ENCODE measurements around the gene KRT86. TPM values are rescaled to one million over a fixed set of nuclear protein-coding genes. Genes with fewer than 3 reads are reported as not detected.
A peak's percentile ranks its signal among the peaks of the same experiment; 100 is the strongest.

The KRT86 gene
- total RNA-seq: not detected

GRCh38 chr12:52274521-52275120 lies at the start of gene KRT86:
KRT86 (plus strand) TSS chr12:52274645; CDS start chr12:52301917, 27,272 bp downstream.
- no peaks in the 10 kb centered on the region for H3K36me3 Mint-ChIP-seq (ENCODE audit: low read depth)
- ChIA-PET POLR2A (no interaction called here), CTCF (interaction anchor here (1.2 kb wide), 1 partner anchor 53 kb away, joined by 4 read pairs; no protein-coding TSS in a partner anchor)
- H3K9me3 Mint-ChIP-seq: no peaks in the 10 kb centered on the region
- H3K27me3 Mint-ChIP-seq: peaks cover 54% of the 10 kb centered on the region
- no peak for DNase-seq
- H3K27ac Mint-ChIP-seq: no peak within 1 kb of the TSS
- H3K4me1 Mint-ChIP-seq: peaks cover 11% of the 10 kb centered on the region
- no peak within 1 kb of the TSS for H3K4me3 Mint-ChIP-seq

- Mint-ChIP-seq H3K4me1 (peaks cover 7% of the 10 kb centered on the region), H3K27me3 (peaks cover 68% of the 10 kb centered on the region), H3K27ac (no peak overlapping the region), H3K36me3 (ENCODE audit: low read depth) (no peaks in the 10 kb centered on the region), H3K9me3 (no peaks in the 10 kb centered on the region), H3K4me3 (no peak overlapping the region)
- CTCF ChIA-PET: interaction anchor here (0.6 to 1.5 kb wide), 4 partner anchors 13 to 394 kb away, joined by 3 to 4 read pairs (median 3); no protein-coding TSS in a partner anchor
- POLR2A ChIA-PET: no interaction called here
- DNase-seq: no peak
Observed at GRCh38 chr12:52225752-52226151, 48.7 kb upstream of the KRT86 start.

GRCh38 chr12:52226446-52226845 lies 48.0 kb upstream of the KRT86 start:
- POLR2A ChIA-PET: no interaction called here
- DNase-seq: no peak
- Mint-ChIP-seq H3K27ac (no peak overlapping the region), H3K9me3 (no peaks in the 10 kb centered on the region), H3K4me1 (peaks cover 7% of the 10 kb centered on the region), H3K36me3 (ENCODE audit: low read depth) (no peaks in the 10 kb centered on the region), H3K27me3 (peaks cover 71% of the 10 kb centered on the region), H3K4me3 (no peak overlapping the region)
- CTCF ChIA-PET: interaction anchor here (1.5 kb wide), 1 partner anchor 17 kb away, joined by 3 read pairs; no protein-coding TSS in a partner anchor

DNA sequence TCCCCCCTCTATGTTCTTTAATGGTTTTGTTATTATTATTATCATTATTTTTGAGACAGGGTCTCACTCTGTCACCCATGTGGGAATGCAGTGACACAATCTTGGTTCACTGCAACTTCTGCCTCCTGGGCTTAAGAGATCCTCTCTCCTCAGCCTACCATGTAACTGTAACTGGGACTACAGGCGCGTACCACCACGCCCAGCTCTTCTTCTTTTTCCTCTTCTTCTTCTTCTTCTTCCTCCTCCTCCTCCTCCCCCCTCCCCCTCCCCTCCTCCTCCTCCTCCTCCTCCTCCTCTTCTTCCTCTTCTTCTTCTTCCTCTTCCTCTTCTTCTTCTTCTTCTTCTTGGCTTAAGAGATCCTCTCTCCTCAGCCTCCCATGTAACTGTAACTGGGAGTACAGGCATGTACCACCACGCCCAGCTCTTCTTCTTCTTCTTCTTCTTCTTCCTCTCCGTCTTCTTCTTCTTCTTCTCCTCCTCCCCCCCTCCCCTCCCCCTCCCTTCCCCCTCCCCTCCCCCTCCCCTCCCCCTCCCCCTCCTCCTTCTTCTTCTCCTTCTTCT lies 46.8 kb upstream of the KRT86 start:
- H3K36me3 Mint-ChIP-seq (ENCODE audit: low read depth): no peaks in the 10 kb centered on the region
- peaks cover 77% of the 10 kb centered on the region for H3K27me3 Mint-ChIP-seq
- no peaks in the 10 kb centered on the region for H3K4me1 Mint-ChIP-seq
- DNase-seq: no peak
- CTCF ChIA-PET: interaction anchor here (1.2 kb wide), 1 partner anchor 52 kb away, joined by 4 read pairs; no protein-coding TSS in a partner anchor
- H3K9me3 Mint-ChIP-seq: no peaks in the 10 kb centered on the region
- no peak overlapping the region for H3K27ac Mint-ChIP-seq
- no peak overlapping the region for H3K4me3 Mint-ChIP-seq
- POLR2A ChIA-PET: no interaction called here

DNA sequence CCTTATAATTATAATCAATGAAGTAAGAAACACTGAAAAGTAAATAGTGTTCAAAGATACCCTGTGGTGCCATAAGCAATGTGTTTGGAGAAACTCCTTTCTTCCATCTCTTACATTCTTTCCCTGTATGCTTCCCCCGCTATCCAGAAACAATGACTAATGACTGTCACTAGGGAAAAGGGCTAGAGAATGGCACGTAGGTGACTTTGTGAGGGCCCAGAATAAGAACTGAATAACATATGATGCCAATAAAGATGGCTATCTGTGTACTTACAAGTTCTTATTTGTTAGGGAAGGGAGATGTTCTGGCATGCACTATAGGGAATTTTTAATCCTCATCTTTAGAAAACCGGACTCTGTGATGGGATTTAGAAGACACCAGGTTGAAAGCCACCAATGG lies 46.1 kb upstream of the KRT86 start:
- H3K36me3 Mint-ChIP-seq (ENCODE audit: low read depth): no peaks in the 10 kb centered on the region
- ChIA-PET CTCF (no interaction called here), POLR2A (no interaction called here)
- no peak overlapping the region for H3K4me3 Mint-ChIP-seq
- no peak overlapping the region for H3K27ac Mint-ChIP-seq
- H3K9me3 Mint-ChIP-seq: no peaks in the 10 kb centered on the region
- peaks cover 76% of the 10 kb centered on the region for H3K27me3 Mint-ChIP-seq
- DNase-seq: no peak
- H3K4me1 Mint-ChIP-seq: no peaks in the 10 kb centered on the region

DNA sequence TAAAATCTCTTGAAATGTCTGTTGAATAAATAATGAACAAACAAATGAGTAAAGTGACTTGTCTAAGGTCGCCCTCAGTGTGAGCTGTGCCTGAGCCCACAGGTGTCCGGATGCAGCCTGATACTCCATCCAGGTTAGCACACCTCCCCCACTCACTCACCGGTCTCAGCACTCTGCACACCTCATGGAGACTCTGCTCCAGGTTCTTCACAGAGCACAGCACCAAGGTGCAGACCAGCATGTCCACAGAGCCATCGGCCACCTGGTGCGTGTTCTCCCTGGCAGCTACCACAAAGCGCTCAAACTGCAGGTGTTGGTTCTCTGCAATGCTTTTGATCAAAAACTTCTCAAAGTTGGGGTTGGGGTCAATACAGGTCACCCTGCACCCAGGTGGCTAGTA lies 45.5 kb upstream of the KRT86 start:
- no peaks in the 10 kb centered on the region for H3K9me3 Mint-ChIP-seq
- H3K4me1 Mint-ChIP-seq: no peaks in the 10 kb centered on the region
- ChIA-PET CTCF (interaction anchor here (1.3 kb wide), 1 partner anchor 16 kb away, joined by 3 read pairs; no protein-coding TSS in a partner anchor), POLR2A (interaction anchor here (0.6 kb wide), 1 partner anchor 1681 kb away, joined by 5 read pairs; no protein-coding TSS in a partner anchor)
- no peaks in the 10 kb centered on the region for H3K36me3 Mint-ChIP-seq (ENCODE audit: low read depth)
- H3K4me3 Mint-ChIP-seq: no peak overlapping the region
- H3K27ac Mint-ChIP-seq: no peak overlapping the region
- no peak for DNase-seq
- peaks cover 76% of the 10 kb centered on the region for H3K27me3 Mint-ChIP-seq

- Mint-ChIP-seq H3K4me3 (no peak overlapping the region), H3K36me3 (ENCODE audit: low read depth) (no peaks in the 10 kb centered on the region), H3K27ac (no peak overlapping the region), H3K4me1 (no peaks in the 10 kb centered on the region), H3K27me3 (peaks cover 74% of the 10 kb centered on the region), H3K9me3 (no peaks in the 10 kb centered on the region)
- DNase-seq: no peak
- ChIA-PET POLR2A (interaction anchor here (0.6 kb wide), 1 partner anchor 1680 kb away, joined by 5 read pairs; no protein-coding TSS in a partner anchor), CTCF (interaction anchor here (1.3 kb wide), 1 partner anchor 17 kb away, joined by 3 read pairs; no protein-coding TSS in a partner anchor)
Observed at GRCh38 chr12:52229836-52230343, 44.6 kb upstream of the KRT86 start.

DNA sequence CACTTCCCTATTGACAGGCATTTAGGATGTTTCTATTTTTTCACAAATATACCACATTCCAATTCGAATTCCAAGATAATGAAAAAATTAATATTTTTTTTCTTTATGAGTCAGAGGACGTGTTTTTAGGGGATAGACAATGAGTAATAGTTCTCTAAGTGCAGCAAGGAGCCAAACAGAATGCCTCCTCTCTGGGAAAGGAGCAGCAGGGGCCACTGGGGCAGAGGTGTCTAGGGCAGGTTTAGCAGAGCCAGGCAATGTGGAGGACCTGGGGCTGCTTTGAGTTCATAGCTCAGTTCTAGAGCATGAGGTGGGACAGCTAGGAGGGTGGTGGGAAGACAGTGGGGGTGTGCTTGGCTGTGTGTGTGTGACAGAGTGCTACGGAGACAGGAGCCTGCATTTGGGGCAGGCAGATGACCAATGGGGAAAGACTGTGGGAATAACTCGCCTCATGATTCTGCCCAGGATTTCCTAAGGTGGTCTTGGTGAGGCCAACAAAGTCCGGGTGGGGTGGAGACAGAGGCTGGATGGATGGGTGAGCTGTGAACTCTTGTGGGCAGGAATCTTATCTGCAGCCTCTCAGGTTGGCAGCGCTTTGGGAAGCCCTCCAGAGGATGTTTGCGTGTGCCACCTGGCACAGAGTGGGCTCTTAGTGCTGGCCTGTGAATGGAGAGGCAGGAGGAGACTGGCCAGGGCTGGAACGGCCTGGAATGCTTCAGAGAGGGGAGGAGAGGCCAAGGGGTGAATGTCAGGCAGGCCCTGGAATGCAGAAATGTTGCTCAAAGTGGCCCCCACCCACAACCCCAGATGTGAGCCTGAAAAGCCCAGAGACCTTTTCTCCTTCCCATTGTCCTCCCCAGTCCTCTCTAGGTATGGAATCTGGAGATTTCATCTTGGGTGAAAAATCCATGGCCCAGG lies 43.8 kb upstream of the KRT86 start:
- H3K4me3 Mint-ChIP-seq: no peak overlapping the region
- no peak for DNase-seq
- H3K9me3 Mint-ChIP-seq: no peaks in the 10 kb centered on the region
- H3K36me3 Mint-ChIP-seq (ENCODE audit: low read depth): no peaks in the 10 kb centered on the region
- ChIA-PET POLR2A (no interaction called here), CTCF (interaction anchor here (1.3 kb wide), 1 partner anchor 17 kb away, joined by 3 read pairs; no protein-coding TSS in a partner anchor)
- peaks cover 75% of the 10 kb centered on the region for H3K27me3 Mint-ChIP-seq
- H3K27ac Mint-ChIP-seq: peak overlapping the region; percentile 1
- H3K4me1 Mint-ChIP-seq: no peaks in the 10 kb centered on the region

DNA sequence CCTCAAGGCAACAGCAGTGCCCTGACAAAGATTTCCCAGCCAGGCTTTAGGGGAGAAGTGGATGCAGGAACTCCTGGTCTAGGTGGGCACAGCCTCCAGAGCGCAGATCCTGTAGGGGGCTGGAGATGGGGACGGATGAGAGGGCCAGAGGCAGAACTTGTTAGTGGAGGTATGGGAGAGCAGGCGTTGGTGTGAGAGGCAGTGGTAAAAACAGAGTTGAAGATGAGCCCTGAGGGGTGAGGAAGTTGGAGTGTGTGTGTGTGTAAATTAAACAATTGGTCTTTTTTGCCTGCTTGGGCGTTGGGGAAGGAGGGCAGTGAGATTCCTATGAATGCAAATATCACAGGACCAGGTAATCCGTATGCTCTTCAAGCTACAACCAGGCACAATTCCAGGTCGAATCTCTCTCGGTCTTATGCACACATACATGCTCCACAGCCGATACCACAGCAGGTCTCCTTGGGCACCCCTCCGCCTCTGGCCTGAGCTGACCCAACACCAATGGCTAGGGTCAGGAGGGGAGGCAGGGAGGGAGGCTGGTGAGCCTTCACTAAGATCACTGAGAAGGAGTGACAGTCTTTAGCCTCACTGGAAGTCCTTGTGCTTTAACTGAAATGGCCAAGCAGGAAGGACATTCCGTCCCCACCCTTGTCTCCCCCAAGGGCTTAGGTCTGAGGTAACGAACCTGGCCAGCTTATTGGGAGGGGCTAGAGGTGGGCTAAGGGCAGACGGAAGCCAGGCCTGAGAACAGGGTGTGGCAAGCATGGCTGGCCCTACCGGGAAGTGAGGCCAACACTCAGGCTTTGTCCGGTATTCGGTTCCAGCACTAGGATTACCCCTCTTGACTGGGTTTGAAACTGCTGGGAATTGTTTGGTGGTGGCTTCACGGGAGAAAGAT lies 42.9 kb upstream of the KRT86 start:
- Mint-ChIP-seq H3K4me3 (no peak overlapping the region), H3K36me3 (ENCODE audit: low read depth) (no peaks in the 10 kb centered on the region), H3K27me3 (peaks cover 70% of the 10 kb centered on the region), H3K4me1 (no peaks in the 10 kb centered on the region), H3K27ac (no peak overlapping the region), H3K9me3 (no peaks in the 10 kb centered on the region)
- no peak for DNase-seq
- POLR2A ChIA-PET: no interaction called here
- CTCF ChIA-PET: no interaction called here

- H3K9me3 Mint-ChIP-seq: no peaks in the 10 kb centered on the region
- ChIA-PET POLR2A (no interaction called here), CTCF (interaction anchor here (0.9 to 1.0 kb wide), 2 partner anchors 10 to 19 kb away, joined by 3 to 5 read pairs; no protein-coding TSS in a partner anchor)
- no peak overlapping the region for H3K27ac Mint-ChIP-seq
- H3K4me3 Mint-ChIP-seq: no peak overlapping the region
- H3K27me3 Mint-ChIP-seq: peaks cover 63% of the 10 kb centered on the region
- H3K36me3 Mint-ChIP-seq (ENCODE audit: low read depth): no peaks in the 10 kb centered on the region
- no peak for DNase-seq
- H3K4me1 Mint-ChIP-seq: no peaks in the 10 kb centered on the region
Observed at GRCh38 chr12:52232203-52232673, 42.2 kb upstream of the KRT86 start.

GRCh38 chr12:52232674-52233461 lies 41.6 kb upstream of the KRT86 start, which contains the start of gene KRT7:
KRT7 (plus strand) TSS chr12:52233243; CDS start chr12:52233297, 54 bp downstream.
- no peak for DNase-seq
- POLR2A ChIA-PET: no interaction called here
- H3K4me3 Mint-ChIP-seq: no peak within 1 kb of the TSS

More at GRCh38 chr12:52232674-52233461, 41.6 kb upstream of the KRT86 start, which contains the start of gene KRT7:
- Mint-ChIP-seq H3K36me3 (ENCODE audit: low read depth) (no peaks in the 10 kb centered on the region), H3K4me1 (no peaks in the 10 kb centered on the region), H3K27ac (no peak within 1 kb of the TSS), H3K9me3 (no peaks in the 10 kb centered on the region), H3K27me3 (peaks cover 61% of the 10 kb centered on the region)
- CTCF ChIA-PET: interaction anchor here (0.9 to 1.0 kb wide), 2 partner anchors 11 to 20 kb away, joined by 3 to 5 read pairs; no protein-coding TSS in a partner anchor
